ENCODE measurements around the gene MPZL3.
"Not testable (repeated sequence)": the region's sequence is repeated elsewhere in the genome, so short reads cannot be mapped to it uniquely, and the experiment has no call there.

DNA sequence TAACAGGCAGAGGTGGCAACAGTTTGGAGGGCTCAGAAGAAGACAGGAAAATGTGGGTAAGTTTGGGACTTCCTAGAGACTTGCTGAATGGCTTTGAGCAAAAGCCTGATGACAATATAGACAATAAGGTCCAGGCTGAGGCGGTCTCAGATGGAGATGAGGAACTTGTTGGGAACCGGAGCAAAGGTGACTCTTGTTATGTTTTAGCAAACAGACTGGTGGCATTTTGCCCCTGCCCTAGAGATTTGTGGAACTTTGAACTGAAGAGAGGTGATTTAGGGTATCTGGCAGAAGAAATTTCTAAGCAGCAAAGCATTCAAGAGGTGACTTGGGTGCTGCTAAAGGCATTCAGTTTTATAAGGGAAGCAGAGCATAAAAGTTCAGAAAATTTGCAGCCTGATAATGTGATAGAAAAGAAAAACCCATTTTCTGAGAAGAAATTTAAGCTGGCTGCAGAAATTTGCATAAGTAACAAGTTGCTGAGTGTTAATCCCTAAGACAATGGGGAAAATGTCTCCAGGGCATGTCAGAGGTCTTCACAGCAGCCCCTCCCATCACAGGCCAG lies 61.1 kb downstream of the MPZL3 start:
- TF ChIP-seq, protein P1, sequence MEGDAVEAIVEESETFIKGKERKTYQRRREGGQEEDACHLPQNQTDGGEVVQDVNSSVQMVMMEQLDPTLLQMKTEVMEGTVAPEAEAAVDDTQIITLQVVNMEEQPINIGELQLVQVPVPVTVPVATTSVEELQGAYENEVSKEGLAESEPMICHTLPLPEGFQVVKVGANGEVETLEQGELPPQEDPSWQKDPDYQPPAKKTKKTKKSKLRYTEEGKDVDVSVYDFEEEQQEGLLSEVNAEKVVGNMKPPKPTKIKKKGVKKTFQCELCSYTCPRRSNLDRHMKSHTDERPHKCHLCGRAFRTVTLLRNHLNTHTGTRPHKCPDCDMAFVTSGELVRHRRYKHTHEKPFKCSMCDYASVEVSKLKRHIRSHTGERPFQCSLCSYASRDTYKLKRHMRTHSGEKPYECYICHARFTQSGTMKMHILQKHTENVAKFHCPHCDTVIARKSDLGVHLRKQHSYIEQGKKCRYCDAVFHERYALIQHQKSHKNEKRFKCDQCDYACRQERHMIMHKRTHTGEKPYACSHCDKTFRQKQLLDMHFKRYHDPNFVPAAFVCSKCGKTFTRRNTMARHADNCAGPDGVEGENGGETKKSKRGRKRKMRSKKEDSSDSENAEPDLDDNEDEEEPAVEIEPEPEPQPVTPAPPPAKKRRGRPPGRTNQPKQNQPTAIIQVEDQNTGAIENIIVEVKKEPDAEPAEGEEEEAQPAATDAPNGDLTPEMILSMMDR (IDR thresholded peaks at IDR 0.05): not testable (repeated sequence)
- not testable (repeated sequence) for TF ChIP-seq POLR2A (IDR thresholded peaks at IDR 0.05)
